Right lobe of liver (tissue), 6 donors: Measurements from ENCODE around the gene CEACAM20. TPM values are rescaled to one million over a fixed set of nuclear protein-coding genes. Genes with fewer than 3 reads are reported as not detected.

Experiments used
- ATAC-seq, 4 donors: fragments of 200-7000 bp; cut with Tn5 transposase; one replicate each; pipeline ENCODE4 v1.9.1; 2020; ENCODE audit warnings: mild to moderate bottlenecking in 4 of 4, moderate library complexity in 4 of 4
- DNase-seq, 3 donors: peaks; one replicate each; pipeline ENCODE4 v3.0.0-alpha.2; 2020
- H3K27ac ChIP-seq, 3 donors: fragments of 200-600 bp; one replicate each; pipeline ENCODE4 v1.8.0; 2022
- H3K27me3 ChIP-seq, 2 donors: fragments of 200-600 bp; one replicate each; pipeline ENCODE4 v1.8.0; 2022
- H3K36me3 ChIP-seq, 4 donors: fragments of 200-600 bp; sonication (generic) in 1 of 4; one replicate each; pipeline versions ENCODE4 v1.5.1 to v1.8.0; 2017 to 2022; ENCODE audit warnings: control low read depth in 1 of 4
- H3K4me1 ChIP-seq, 4 donors: fragments of 200-600 bp; sonication (generic) in 1 of 4; one replicate each; pipeline versions ENCODE4 v1.5.1 to v1.8.0; 2017 to 2022; ENCODE audit warnings: control low read depth in 1 of 4
- H3K4me3 ChIP-seq, 3 donors: fragments of 200-600 bp; one replicate each; pipeline ENCODE4 v1.8.0; 2022
- H3K9me3 ChIP-seq, 4 donors: fragments of 200-600 bp; sonication (generic) in 1 of 4; one replicate each; pipeline versions ENCODE4 v1.5.1 to v1.8.0; 2017 to 2022; ENCODE audit warnings: control low read depth in 1 of 4
- POLR2A ChIP-seq: fragments of 450-650 bp; IDR thresholded peaks from one replicate; pipeline ENCODE4 v1.6.1; 2017; ENCODE audit warnings: antibody characterized with exemption, mild to moderate bottlenecking
- WGBS: methylation state at CpG from one replicate; pipeline ENCODE4 v1.1.6; 2018; ENCODE audit warnings: low coverage, low lambda C conversion rate; ENCODE audit not compliant: insufficient coverage; ENCODE audit errors: missing lambda C conversion rate; 5-methylcytosine and 5-hydroxymethylcytosine counted together
- intact Hi-C, 2 donors: fragments of 100-400 bp; cut with DNase I; formaldehyde crosslinking; loops; one replicate each; pipeline versions ENCODE4 v1.11.2 to v1.14.1; 2022
- total RNA-seq, 6 experiments: library from RNA; depleted of rRNA in 2 of 6; stranded (reverse); fragments of >200 nt in 2 of 6; fragmentation: NEBNext Ultra II Directional in 3 of 6; extraction: Animal tissue kit (Norgen Biotek cat#: 25700) in 3 of 6; gene quantifications; one replicate each; pipeline versions ENCODE4 v1.1.0 to v1.2.4, GENCODE V29; 2016 to 2023
- TF ChIP-seq, protein P1 (sequence below), 4 donors: fragments of 200-600 bp in 3 of 4; fragments of 450-650 bp in 1 of 4; IDR thresholded peaks; one replicate each; pipeline versions ENCODE4 v1.5.1 to v1.8.0; 2016 to 2022; ENCODE audit warnings: antibody characterized with exemption in 4 of 4, mild to moderate bottlenecking in 2 of 4
- donor health status: DM: no; HTN: yes; CAD: no.
- donor health status: DM: no; HTN: no; CAD: no.
- donor health status: DM: no; HTN: no; CAD: no.
- donor health status: DM: no; HTN: yes; CAD: no.
- donor health status: DM: no; HTN: yes; CAD: no.

CEACAM20 gene
- total RNA-seq, 6 experiments from 2014 or later: 0.14 to 0.31 (median 0.16) TPM; not detected in 3

DNA sequence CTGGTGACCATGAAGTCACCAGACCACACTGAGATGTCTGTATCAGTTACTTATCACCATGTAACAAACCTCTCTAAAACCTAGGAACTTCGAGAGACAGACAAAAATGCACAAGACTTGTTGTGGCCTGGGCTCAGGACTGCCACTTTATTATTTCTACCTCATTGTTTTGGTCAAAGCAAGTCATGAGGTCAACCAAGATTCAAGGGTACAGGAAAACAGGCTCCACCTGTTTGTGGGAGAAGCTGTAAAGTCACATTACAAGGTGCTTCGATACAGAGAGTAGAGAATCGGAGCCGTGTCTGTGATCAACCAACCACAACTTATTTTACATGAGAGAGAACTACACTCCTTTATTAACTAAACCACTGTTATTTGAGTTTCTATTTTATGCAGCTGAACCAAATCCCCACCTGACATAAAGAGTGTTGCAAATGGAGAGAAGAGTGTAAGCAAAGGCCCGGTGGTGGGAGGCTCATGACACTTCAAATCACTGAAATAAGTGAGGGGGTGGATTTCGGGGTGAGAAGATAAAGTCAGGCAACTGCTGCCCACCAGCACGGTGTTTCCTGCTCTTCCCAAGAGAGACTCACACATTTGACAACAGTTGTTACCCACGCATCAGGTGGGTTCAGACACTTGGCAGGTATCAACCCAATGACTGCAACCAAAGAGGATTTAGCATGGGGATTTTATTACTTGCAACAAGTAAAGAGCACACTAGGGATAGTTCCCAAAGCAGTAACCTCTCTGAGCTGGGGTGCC, 44.9 kb upstream of the CEACAM20 start:
- no peak for DNase-seq
- Histone ChIP-seq H3K4me3 (no peak overlapping the region), H3K9me3 (no peaks in the 10 kb centered on the region), H3K36me3 (no peaks in the 10 kb centered on the region), H3K4me1 (peaks cover 0 to 13% (median 6%) of the 10 kb centered on the region in 4 donors), H3K27me3 (no peaks in the 10 kb centered on the region), H3K27ac (no peak overlapping the region)
- no peak for ATAC-seq
- WGBS: 74% methylated on average over 7 of the region's 8 CpGs
- intact Hi-C loops: loop anchor here in 1 of 2 donors (10.0 kb wide), 1 partner anchor 190 kb away; no protein-coding TSS in a partner anchor
- TF ChIP-seq, protein P1, sequence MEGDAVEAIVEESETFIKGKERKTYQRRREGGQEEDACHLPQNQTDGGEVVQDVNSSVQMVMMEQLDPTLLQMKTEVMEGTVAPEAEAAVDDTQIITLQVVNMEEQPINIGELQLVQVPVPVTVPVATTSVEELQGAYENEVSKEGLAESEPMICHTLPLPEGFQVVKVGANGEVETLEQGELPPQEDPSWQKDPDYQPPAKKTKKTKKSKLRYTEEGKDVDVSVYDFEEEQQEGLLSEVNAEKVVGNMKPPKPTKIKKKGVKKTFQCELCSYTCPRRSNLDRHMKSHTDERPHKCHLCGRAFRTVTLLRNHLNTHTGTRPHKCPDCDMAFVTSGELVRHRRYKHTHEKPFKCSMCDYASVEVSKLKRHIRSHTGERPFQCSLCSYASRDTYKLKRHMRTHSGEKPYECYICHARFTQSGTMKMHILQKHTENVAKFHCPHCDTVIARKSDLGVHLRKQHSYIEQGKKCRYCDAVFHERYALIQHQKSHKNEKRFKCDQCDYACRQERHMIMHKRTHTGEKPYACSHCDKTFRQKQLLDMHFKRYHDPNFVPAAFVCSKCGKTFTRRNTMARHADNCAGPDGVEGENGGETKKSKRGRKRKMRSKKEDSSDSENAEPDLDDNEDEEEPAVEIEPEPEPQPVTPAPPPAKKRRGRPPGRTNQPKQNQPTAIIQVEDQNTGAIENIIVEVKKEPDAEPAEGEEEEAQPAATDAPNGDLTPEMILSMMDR (IDR thresholded peaks at IDR 0.05): no peak
- TF ChIP-seq POLR2A: no peak

DNA sequence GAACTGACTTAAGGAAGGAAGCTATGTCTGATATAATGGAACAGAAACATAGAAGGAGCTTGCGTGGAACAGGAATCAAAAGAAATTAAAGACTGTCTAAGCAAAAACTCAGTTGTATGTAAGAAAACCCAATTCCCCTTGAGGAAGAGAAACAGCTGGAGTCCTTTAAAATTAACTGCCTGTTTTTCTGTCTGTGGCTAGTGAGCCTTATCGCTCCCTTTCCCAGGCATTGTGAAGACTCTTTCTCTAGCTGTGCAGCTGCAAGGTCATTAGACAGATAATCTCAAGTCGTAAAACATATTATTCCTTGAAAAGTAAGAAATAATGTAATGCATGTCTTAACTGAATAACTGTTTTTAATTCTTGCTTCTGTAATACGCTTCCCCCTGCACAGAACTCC, 44.2 kb upstream of the CEACAM20 start:
- TF ChIP-seq POLR2A: no peak
- TF ChIP-seq, protein P1 (IDR thresholded peaks at IDR 0.05): no peak
- DNase-seq (no peak), ATAC-seq (no peak)
- intact Hi-C loops: loop anchor here in 1 of 2 donors (10.0 kb wide), 1 partner anchor 191 kb away; no protein-coding TSS in a partner anchor
- 70% methylated on average over 4 of the region's 4 CpGs for WGBS
- no peak overlapping the region for H3K27ac ChIP-seq
- H3K9me3 ChIP-seq: no peaks in the 10 kb centered on the region
- no peaks in the 10 kb centered on the region for H3K27me3 ChIP-seq
- no peaks in the 10 kb centered on the region for H3K36me3 ChIP-seq
- H3K4me1 ChIP-seq: peaks cover 0 to 13% (median 6%) of the 10 kb centered on the region in 4 donors
- no peak overlapping the region for H3K4me3 ChIP-seq

DNA sequence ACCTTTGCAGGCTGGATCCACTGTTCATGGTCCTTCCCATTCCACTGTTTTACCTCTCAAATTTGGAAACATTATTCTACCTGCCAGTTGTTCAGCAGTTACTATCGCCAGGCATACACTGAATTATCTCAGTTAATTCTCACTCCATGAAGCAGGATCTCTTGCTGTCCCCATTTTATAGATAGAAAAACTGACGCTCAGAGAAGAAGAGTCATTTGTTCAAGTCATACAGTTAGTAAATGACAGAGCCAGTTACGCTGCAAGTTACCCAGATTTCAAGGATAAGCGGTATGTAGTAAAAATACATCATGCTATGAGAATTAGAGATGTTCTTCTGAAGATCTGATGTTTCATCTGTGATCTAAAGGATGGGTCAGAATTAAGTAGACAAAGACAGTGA, 43.7 kb upstream of the CEACAM20 start:
- H3K4me3 ChIP-seq: no peak overlapping the region
- no peak for ATAC-seq
- peaks cover 0 to 13% (median 6%) of the 10 kb centered on the region in 4 donors for H3K4me1 ChIP-seq
- H3K27ac ChIP-seq: no peak overlapping the region
- WGBS: 87% methylated on average over 4 of the region's 4 CpGs
- H3K9me3 ChIP-seq: no peaks in the 10 kb centered on the region
- H3K36me3 ChIP-seq: no peaks in the 10 kb centered on the region
- no peaks in the 10 kb centered on the region for H3K27me3 ChIP-seq
- TF ChIP-seq, protein P1 (IDR thresholded peaks at IDR 0.05): no peak
- TF ChIP-seq POLR2A: no peak
- DNase-seq: no peak
- intact Hi-C loops: loop anchor here in 1 of 2 donors (10.0 kb wide), 1 partner anchor 192 kb away; no protein-coding TSS in a partner anchor

DNA sequence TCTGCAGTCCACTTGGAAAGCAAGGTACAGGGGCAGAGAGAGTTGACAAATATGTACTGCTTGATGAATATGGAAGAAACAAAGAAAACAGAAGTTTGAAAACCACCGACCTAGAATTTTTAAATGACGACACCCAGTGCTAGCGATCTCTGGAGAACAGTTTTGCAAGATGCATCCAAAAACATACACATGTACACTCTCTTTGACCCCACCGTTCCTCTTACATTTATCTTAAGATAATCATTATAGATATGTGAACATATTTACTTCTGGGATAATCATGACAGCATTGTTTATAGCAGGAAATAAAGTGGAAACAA, 43.1 kb upstream of the CEACAM20 start:
- no peaks in the 10 kb centered on the region for H3K36me3 ChIP-seq
- 36% methylated on average over 4 of the region's 4 CpGs for WGBS
- intact Hi-C loops: loop anchor here in 1 of 2 donors (10.0 kb wide), 1 partner anchor 192 kb away; no protein-coding TSS in a partner anchor
- H3K27me3 ChIP-seq: no peaks in the 10 kb centered on the region
- DNase-seq (no peak), ATAC-seq (no peak)
- peaks cover 0 to 13% (median 6%) of the 10 kb centered on the region in 4 donors for H3K4me1 ChIP-seq
- H3K27ac ChIP-seq: no peak overlapping the region
- TF ChIP-seq POLR2A: no peak
- TF ChIP-seq, protein P1 (IDR thresholded peaks at IDR 0.05): no peak
- H3K9me3 ChIP-seq: no peaks in the 10 kb centered on the region
- no peak overlapping the region for H3K4me3 ChIP-seq
